Activated CD4-positive, alpha-beta memory T cell treated with anti-CD3 and anti-CD28 coated beads for 36 hours (primary cell): Measurements from ENCODE around the gene PLCL2. TPM values are rescaled to one million over a fixed set of nuclear protein-coding genes. Genes with fewer than 3 reads are reported as not detected.
"Not testable (repeated sequence)": the region's sequence is repeated elsewhere in the genome, so short reads cannot be mapped to it uniquely, and the experiment has no call there.

Source experiments
- CTCF ChIA-PET: fragments of 350-600 bp; sonication (Branson Sonifier 250); formaldehyde crosslinking; loops from one replicate; lab custom pipeline; 2021; ENCODE audit warnings: antibody characterized with exemption, inconsistent platforms; lab: Charles Lee
- POLR2A ChIA-PET: fragments of 350-600 bp; sonication (Branson Sonifier 250); formaldehyde crosslinking; loops from one replicate; lab custom pipeline; 2021; ENCODE audit warnings: antibody characterized with exemption; lab: Charles Lee
- DNase-seq: peaks from one replicate; pipeline ENCODE4 v3.0.0-alpha.2; 2020
- H3K27ac Mint-ChIP-seq: one replicate; pipeline ENCODE4 v1.8.0; 2021; ENCODE audit warnings: mixed read lengths
- H3K27me3 Mint-ChIP-seq: one replicate; pipeline ENCODE4 v1.8.0; 2021; ENCODE audit warnings: mixed read lengths
- H3K36me3 Mint-ChIP-seq: one replicate; pipeline ENCODE4 v1.8.0; 2021; ENCODE audit warnings: mixed read lengths
- H3K4me1 Mint-ChIP-seq: one replicate; pipeline ENCODE4 v1.8.0; 2021; ENCODE audit warnings: low read depth, mixed read lengths
- H3K4me3 Mint-ChIP-seq: one replicate; pipeline ENCODE4 v1.8.0; 2021; ENCODE audit warnings: mild to moderate bottlenecking, mixed read lengths
- H3K9me3 Mint-ChIP-seq: one replicate; pipeline ENCODE4 v1.8.0; 2021; ENCODE audit warnings: mixed read lengths
- intact Hi-C: fragments of 100-400 bp; cut with micrococcal nuclease; formaldehyde crosslinking; loops from one replicate; pipeline ENCODE4 v1.15.1; 2023
- total RNA-seq, 2 experiments: library from RNA; stranded (reverse); gene quantifications; one replicate each; pipeline ENCODE4 v1.2.3, GENCODE V29; 2021

PLCL2 gene
- total RNA-seq, 2 experiments from 2014 or later = 16.7 to 17.1 TPM

- H3K27me3 Mint-ChIP-seq, CTCF ChIA-PET: not testable (repeated sequence)
- peaks cover 47% of the 10 kb centered on the region for H3K4me1 Mint-ChIP-seq
Observed at GRCh38 chr3:16979769-16980515, 95.2 kb downstream of the PLCL2 start.

GRCh38 chr3:16980526-16980925 lies 95.8 kb downstream of the PLCL2 start:
- H3K9me3 Mint-ChIP-seq, POLR2A ChIA-PET, H3K36me3 Mint-ChIP-seq, CTCF ChIA-PET, H3K4me3 Mint-ChIP-seq, H3K27me3 Mint-ChIP-seq, DNase-seq, H3K27ac Mint-ChIP-seq, intact Hi-C loops: not testable (repeated sequence)
- peaks cover 45% of the 10 kb centered on the region for H3K4me1 Mint-ChIP-seq

More at GRCh38 chr3:16979769-16980515, 95.2 kb downstream of the PLCL2 start:
- DNase-seq, H3K36me3 Mint-ChIP-seq, POLR2A ChIA-PET, H3K9me3 Mint-ChIP-seq, intact Hi-C loops, H3K4me3 Mint-ChIP-seq, H3K27ac Mint-ChIP-seq: not testable (repeated sequence)

- Mint-ChIP-seq H3K4me3 (no peak overlapping the region), H3K27ac (no peak overlapping the region), H3K36me3 (no peaks in the 10 kb centered on the region), H3K4me1 (peaks cover 31% of the 10 kb centered on the region), H3K9me3 (no peaks in the 10 kb centered on the region), H3K27me3 (no peaks in the 10 kb centered on the region)
- DNase-seq = no peak
- intact Hi-C loops = no loop called here
- CTCF ChIA-PET = no interaction called here
- POLR2A ChIA-PET = interaction anchor here (0.6 kb wide), 1 partner anchor 204 kb away, joined by 3 read pairs; no protein-coding TSS in a partner anchor
Observed at GRCh38 chr3:16982460-16982859, 97.7 kb downstream of the PLCL2 start.

GRCh38 chr3:16985608-16986007 lies 100.9 kb downstream of the PLCL2 start:
- ChIA-PET CTCF (interaction anchor here (1.4 to 2.4 kb wide), 2 partner anchors 13 to 384 kb away, joined by 4 to 7 read pairs; no protein-coding TSS in a partner anchor), POLR2A (no interaction called here)
- H3K36me3 Mint-ChIP-seq = no peaks in the 10 kb centered on the region
- no peaks in the 10 kb centered on the region for H3K27me3 Mint-ChIP-seq
- intact Hi-C loops = no loop called here
- H3K9me3 Mint-ChIP-seq = no peaks in the 10 kb centered on the region
- DNase-seq = no peak
- H3K4me3 Mint-ChIP-seq = no peak overlapping the region
- H3K27ac Mint-ChIP-seq = no peak overlapping the region
- peaks cover 40% of the 10 kb centered on the region for H3K4me1 Mint-ChIP-seq

GRCh38 chr3:16987141-16987540 lies 102.4 kb downstream of the PLCL2 start:
- CTCF ChIA-PET = interaction anchor here (2.4 kb wide), 1 partner anchor 386 kb away, joined by 7 read pairs; no protein-coding TSS in a partner anchor
- intact Hi-C loops = no loop called here

GRCh38 chr3:16990163-16990562 lies 105.4 kb downstream of the PLCL2 start:
- Mint-ChIP-seq H3K27ac (no peak overlapping the region), H3K36me3 (no peaks in the 10 kb centered on the region), H3K9me3 (no peaks in the 10 kb centered on the region), H3K4me3 (no peak overlapping the region), H3K27me3 (no peaks in the 10 kb centered on the region), H3K4me1 (peaks cover 64% of the 10 kb centered on the region)
- no peak for DNase-seq
- CTCF ChIA-PET = no interaction called here
- POLR2A ChIA-PET = no interaction called here
- intact Hi-C loops = no loop called here

More at GRCh38 chr3:16987141-16987540, 102.4 kb downstream of the PLCL2 start:
- Mint-ChIP-seq H3K9me3 (no peaks in the 10 kb centered on the region), H3K27ac (no peak overlapping the region), H3K27me3 (no peaks in the 10 kb centered on the region), H3K4me3 (no peak overlapping the region), H3K4me1 (peaks cover 43% of the 10 kb centered on the region), H3K36me3 (no peaks in the 10 kb centered on the region)
- POLR2A ChIA-PET = no interaction called here
- DNase-seq = no peak

GRCh38 chr3:16992198-16992597 lies 107.4 kb downstream of the PLCL2 start:
- Mint-ChIP-seq H3K9me3 (no peaks in the 10 kb centered on the region), H3K27ac (no peak overlapping the region), H3K36me3 (no peaks in the 10 kb centered on the region), H3K27me3 (no peaks in the 10 kb centered on the region), H3K4me1 (peaks cover 74% of the 10 kb centered on the region), H3K4me3 (no peak overlapping the region)
- ChIA-PET CTCF (no interaction called here), POLR2A (no interaction called here)
- intact Hi-C loops = no loop called here
- DNase-seq = no peak

- intact Hi-C loops = no loop called here
- no peak overlapping the region for H3K27ac Mint-ChIP-seq
- ChIA-PET CTCF (interaction anchor here (1.0 kb wide), 1 partner anchor 76 kb away, joined by 3 read pairs; no protein-coding TSS in a partner anchor), POLR2A (interaction anchor here (0.6 kb wide), 1 partner anchor 29 kb away, joined by 3 read pairs; no protein-coding TSS in a partner anchor)
- H3K9me3 Mint-ChIP-seq = no peaks in the 10 kb centered on the region
- H3K4me1 Mint-ChIP-seq = peaks cover 77% of the 10 kb centered on the region
- no peak overlapping the region for H3K4me3 Mint-ChIP-seq
- no peaks in the 10 kb centered on the region for H3K27me3 Mint-ChIP-seq
- H3K36me3 Mint-ChIP-seq = no peaks in the 10 kb centered on the region
- DNase-seq = no peak
Observed at GRCh38 chr3:16993227-16993626, 108.5 kb downstream of the PLCL2 start.

GRCh38 chr3:16994854-16995525 lies 110.2 kb downstream of the PLCL2 start:
- POLR2A ChIA-PET = no interaction called here
- Mint-ChIP-seq H3K4me3 (no peak overlapping the region), H3K27me3 (no peaks in the 10 kb centered on the region), H3K9me3 (no peaks in the 10 kb centered on the region), H3K4me1 (peaks cover 78% of the 10 kb centered on the region), H3K36me3 (no peaks in the 10 kb centered on the region), H3K27ac (no peak overlapping the region)
- intact Hi-C loops = no loop called here
- no peak for DNase-seq
- CTCF ChIA-PET = interaction anchor here (0.6 kb wide), 1 partner anchor 143 kb away, joined by 3 read pairs; no protein-coding TSS in a partner anchor

GRCh38 chr3:16995601-16996000 lies 110.8 kb downstream of the PLCL2 start:
- no peaks in the 10 kb centered on the region for H3K27me3 Mint-ChIP-seq
- CTCF ChIA-PET = no interaction called here
- POLR2A ChIA-PET = no interaction called here
- no peak overlapping the region for H3K27ac Mint-ChIP-seq
- no peak overlapping the region for H3K4me3 Mint-ChIP-seq
- no peaks in the 10 kb centered on the region for H3K36me3 Mint-ChIP-seq
- intact Hi-C loops = no loop called here
- H3K9me3 Mint-ChIP-seq = peaks cover 3% of the 10 kb centered on the region
- DNase-seq = no peak
- peaks cover 78% of the 10 kb centered on the region for H3K4me1 Mint-ChIP-seq

GRCh38 chr3:16998236-16998923 lies 113.6 kb downstream of the PLCL2 start:
- H3K4me1 Mint-ChIP-seq = peaks cover 71% of the 10 kb centered on the region
- H3K27ac Mint-ChIP-seq = no peak overlapping the region
- ChIA-PET POLR2A (no interaction called here), CTCF (interaction anchor here (1.3 kb wide), 1 partner anchor 13 kb away, joined by 4 read pairs; no protein-coding TSS in a partner anchor)
- peaks cover 10% of the 10 kb centered on the region for H3K36me3 Mint-ChIP-seq
- intact Hi-C loops = no loop called here
- H3K9me3 Mint-ChIP-seq = peaks cover 21% of the 10 kb centered on the region
- no peak overlapping the region for H3K4me3 Mint-ChIP-seq
- no peak for DNase-seq
- H3K27me3 Mint-ChIP-seq = no peaks in the 10 kb centered on the region

- H3K9me3 Mint-ChIP-seq = peaks cover 21% of the 10 kb centered on the region
- POLR2A ChIA-PET = no interaction called here
- peaks cover 73% of the 10 kb centered on the region for H3K4me1 Mint-ChIP-seq
- DNase-seq = no peak
- H3K27me3 Mint-ChIP-seq = no peaks in the 10 kb centered on the region
- CTCF ChIA-PET = interaction anchor here (1.3 kb wide), 1 partner anchor 13 kb away, joined by 4 read pairs; no protein-coding TSS in a partner anchor
- H3K27ac Mint-ChIP-seq = no peak overlapping the region
- intact Hi-C loops = no loop called here
- peaks cover 10% of the 10 kb centered on the region for H3K36me3 Mint-ChIP-seq
- H3K4me3 Mint-ChIP-seq = no peak overlapping the region
Observed at GRCh38 chr3:16999161-16999560, 114.4 kb downstream of the PLCL2 start.
